Renal pelvis (tissue), 4 donors: ENCODE data around the gene RGS12. TPM values are rescaled to one million over a fixed set of nuclear protein-coding genes. Genes with fewer than 3 reads are reported as not detected.

Experiments used
- DNase-seq: peaks from one replicate; pipeline ENCODE4 v3.0.0-alpha.2; 2013
- polyA plus RNA-seq, 3 donors: library from polyadenylated mRNA; unstranded; fragments of 120-200 nt; gene quantifications; one replicate each; pipeline ENCODE4 v1.2.1, GENCODE V29; 2013; ENCODE audit not compliant: insufficient read length in 3 of 3

RGS12 gene
- polyA plus RNA-seq, 3 donors = 44.3 to 60.8 (median 50.4) TPM

GRCh38 chr4:3269991-3270611 lies 22.7 kb upstream of the RGS12 start:
- DNase-seq = no peak

GRCh38 chr4:3271131-3271530 lies 21.7 kb upstream of the RGS12 start:
- DNase-seq = no peak

- DNase-seq = no peak
Observed at GRCh38 chr4:3276986-3277385, 15.8 kb upstream of the RGS12 start.

GRCh38 chr4:3280466-3280865 lies 12.4 kb upstream of the RGS12 start:
- no peak for DNase-seq

- no peak for DNase-seq
Observed at GRCh38 chr4:3283483-3283882, 9.3 kb upstream of the RGS12 start.

GRCh38 chr4:3283916-3284315 lies 8.9 kb upstream of the RGS12 start:
- no peak for DNase-seq

GRCh38 chr4:3284734-3285557 lies 7.9 kb upstream of the RGS12 start:
- no peak for DNase-seq

GRCh38 chr4:3285558-3286334 lies 7.1 kb upstream of the RGS12 start:
- DNase-seq = no peak

- no peak for DNase-seq
Observed at GRCh38 chr4:3286335-3287175, 6.3 kb upstream of the RGS12 start.

- no peak for DNase-seq
Observed at GRCh38 chr4:3287271-3287971, 5.4 kb upstream of the RGS12 start.

GRCh38 chr4:3287972-3288570 lies 4.8 kb upstream of the RGS12 start:
- no peak for DNase-seq

- no peak for DNase-seq
Observed at GRCh38 chr4:3288571-3289094, 4.2 kb upstream of the RGS12 start.

GRCh38 chr4:3290476-3290875 lies 2.3 kb upstream of the RGS12 start:
- DNase-seq = no peak

GRCh38 chr4:3290889-3291321 lies 1.9 kb upstream of the RGS12 start:
- no peak for DNase-seq

GRCh38 chr4:3291411-3291968 lies 1.3 kb upstream of the RGS12 start:
- DNase-seq = no peak

GRCh38 chr4:3291969-3292570 lies 751 bp upstream of the RGS12 start:
- no peak for DNase-seq

- DNase-seq = no peak
Observed at GRCh38 chr4:3293401-3294391, 875 bp downstream of the RGS12 start.
